SKM-1 (cell line): Measurements from ENCODE around the gene C1orf115.
"Not testable (repeated sequence)": the region's sequence is repeated elsewhere in the genome, so short reads cannot be mapped to it uniquely, and the experiment has no call there.

ENCODE experiments used
- DNase-seq: peaks from one replicate; lab custom pipeline; 2025; ENCODE audit not compliant: unreplicated experiment; lab: John Stamatoyannopoulos, UW

Gene C1orf115

DNA sequence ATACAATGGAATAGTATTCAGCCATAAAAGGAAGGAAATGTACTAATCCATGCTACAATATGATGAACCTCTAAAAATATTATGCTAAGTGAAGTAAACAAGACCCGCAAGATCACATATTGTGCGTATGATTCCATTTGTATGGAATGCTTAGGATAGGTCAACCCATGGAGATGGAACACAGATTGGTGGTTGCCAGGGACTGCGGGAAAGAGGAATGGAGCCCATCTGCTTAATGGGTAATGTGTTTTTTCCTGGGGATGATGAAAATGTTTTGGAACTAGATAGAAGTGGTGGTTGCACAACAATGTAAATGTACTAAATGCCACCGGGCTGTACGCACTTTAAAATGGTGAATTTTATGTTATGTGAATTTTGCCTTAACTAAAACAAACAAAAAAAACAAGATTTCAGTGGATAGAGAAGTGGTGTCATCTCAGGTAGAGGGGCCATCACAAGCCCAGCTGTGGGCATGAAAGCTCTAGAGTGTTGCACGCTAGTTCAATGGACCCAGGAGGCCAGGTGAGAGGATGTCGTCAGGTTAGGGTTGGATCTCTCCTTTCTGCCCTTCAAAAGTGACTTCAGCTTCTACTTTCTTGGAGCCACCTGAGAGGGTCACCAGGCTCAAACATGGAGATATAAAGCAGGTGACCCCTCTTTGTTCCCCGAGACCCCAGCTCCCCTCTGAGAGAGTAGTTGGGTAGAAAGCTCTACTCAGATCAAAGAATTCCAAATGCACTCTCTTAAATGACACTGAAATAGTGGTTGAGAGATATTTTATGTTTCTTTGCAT is 2.5 kb downstream of the C1orf115 start:
- no peak for DNase-seq

DNA sequence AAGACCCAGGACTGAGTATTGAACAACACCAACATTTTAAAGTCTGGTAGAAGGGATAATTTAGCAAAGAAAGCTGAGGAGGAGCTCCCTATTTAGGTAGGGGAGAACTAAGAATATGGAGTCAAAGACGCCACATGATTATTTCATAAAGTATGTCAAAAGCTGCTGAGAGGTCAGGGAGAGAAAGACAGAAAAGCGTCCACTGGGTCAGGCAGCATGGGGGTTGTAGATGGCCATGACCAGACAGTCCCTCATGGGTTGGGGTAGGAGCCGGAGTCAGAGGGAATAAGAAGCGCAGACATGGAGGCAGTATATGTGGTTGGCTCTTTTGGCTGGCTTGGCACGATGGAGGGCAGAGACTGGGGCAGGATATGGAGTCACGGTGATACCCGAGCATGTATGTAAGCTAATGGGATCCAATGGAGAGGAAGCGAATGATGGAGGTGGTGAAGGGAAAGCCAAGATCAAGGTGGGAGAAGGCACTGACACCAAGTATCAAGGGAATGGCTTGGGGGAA is 4.8 kb downstream of the C1orf115 start:
- no peak for DNase-seq

DNA sequence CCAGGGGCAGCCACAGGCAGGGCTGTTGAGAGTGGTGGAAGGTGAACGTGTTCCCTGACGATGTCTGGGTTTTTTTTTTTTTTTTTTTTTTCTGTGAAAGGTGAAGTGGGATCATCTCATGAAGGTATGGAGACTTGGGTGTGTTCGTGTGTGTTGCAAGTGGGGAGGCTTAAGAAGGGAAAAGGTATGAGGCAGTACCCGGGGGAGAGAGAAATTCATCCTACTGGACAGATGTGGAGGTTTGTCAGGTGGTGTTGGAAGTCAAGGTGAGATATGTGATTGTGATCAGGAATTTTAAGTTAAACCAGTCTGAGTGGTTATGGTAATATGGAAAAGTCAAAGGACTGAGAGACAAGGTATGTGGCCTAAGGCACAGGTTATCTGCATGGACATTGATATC is 5.3 kb downstream of the C1orf115 start:
- no peak for DNase-seq

DNA sequence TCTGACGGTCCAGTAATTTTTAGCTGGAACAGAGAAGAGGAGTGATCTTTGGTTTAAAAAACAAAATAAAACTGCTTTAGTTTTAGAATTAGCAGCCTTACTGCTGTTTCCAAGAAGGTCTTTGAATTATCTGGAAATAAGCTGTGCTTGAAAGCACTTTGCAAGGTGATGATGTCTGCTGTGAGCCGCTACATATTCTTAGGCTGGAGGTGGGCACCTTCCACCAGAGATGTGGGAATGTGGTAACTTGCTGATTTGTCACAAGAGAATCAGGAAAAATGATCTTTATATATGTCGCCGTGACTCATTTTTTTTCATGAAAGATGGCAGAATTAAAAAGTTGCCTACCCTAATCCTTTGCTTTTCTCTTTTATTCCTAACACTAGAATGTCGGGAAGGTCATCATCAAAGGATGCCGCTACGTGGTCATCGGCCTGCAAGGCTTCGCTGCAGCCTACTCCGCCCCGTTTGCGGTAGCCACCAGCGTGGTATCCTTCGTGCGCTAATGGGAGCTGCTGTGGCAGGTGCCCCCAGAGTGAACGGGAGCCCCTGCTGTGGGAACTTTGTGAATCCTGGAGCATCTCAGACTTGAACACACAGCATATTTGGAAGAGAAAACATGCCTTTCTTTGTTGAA is 6.2 kb downstream of the C1orf115 start:
- no peak for DNase-seq

DNA sequence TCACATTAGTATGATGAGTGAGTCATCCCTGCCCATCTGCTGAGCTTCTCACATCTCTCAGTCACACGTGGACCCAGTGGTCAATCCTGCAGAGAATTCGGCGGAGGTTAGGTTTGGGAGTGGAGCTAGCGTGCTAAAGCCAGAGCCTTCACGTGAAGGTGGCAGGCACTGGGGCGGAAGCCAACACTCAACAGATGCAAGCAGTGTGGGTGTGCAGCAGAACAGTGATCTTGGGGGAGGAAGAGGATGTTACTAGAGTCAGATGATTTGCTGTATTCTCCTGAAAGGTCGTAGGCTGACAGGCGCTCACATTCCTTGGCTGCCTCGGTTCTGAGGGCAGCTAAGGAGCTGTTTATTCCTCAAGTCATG is 6.7 kb downstream of the C1orf115 start:
- DNase-seq, result no peak

DNA sequence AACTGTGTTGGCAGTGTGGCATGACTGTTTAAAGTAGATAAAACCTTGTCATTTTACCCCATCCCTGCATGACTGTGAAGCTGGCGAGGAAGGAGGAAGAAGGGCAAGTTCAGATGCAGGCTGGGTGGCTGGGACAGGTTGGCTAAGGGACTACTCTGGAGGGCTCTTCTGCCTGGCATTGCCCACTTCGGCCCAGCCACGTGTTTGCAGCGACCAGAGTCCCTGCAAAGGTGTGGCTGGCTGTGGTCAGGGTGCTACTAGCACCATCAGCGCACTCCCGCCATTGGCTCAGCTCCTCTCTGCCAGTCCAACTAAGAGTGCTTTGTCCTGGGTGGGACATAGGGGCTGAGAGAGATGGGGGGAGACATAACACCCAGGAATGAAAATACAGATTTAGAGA is 7.2 kb downstream of the C1orf115 start:
- DNase-seq, result no peak

DNA sequence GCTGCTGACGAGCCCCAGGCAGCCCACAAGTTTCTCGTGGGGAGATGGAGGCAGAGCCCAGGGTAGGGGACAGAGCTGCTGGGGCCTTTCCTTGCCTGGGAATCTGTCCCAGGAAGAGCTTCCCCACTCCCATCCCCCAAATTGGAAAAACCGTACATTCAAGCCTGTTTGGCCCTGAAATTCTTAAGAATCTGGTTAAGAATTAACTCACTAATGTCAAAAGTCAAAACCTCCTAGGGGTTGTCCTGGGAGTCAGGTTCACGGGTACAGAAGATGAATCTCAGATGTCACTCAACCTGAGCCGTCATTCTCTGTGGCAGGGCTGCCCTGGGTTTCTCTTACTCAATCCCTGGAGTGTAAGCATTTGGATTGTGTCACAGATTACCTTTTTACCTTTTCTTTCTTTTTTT is 8.4 kb downstream of the C1orf115 start:
- DNase-seq, result no peak

DNA sequence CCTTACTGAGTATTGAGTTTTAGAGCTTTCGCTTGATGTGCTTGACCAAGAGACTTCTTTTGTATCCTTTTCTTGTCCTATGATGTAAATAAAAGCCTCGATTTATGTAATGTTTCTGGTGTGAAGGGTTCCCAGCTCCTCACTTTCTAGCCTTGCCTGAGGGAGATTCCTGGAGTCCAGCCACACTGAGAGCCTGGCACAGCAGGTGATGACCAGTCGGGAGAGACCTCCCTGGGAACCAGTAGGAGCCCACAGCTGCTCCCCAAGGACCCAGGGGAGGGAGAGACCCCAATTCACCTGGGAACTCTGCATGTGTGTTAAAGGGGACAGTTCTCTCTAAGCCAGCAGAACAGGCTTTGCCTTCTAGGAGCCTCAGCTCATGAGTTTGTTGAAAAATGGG is 8.9 kb downstream of the C1orf115 start:
- no peak for DNase-seq

DNA sequence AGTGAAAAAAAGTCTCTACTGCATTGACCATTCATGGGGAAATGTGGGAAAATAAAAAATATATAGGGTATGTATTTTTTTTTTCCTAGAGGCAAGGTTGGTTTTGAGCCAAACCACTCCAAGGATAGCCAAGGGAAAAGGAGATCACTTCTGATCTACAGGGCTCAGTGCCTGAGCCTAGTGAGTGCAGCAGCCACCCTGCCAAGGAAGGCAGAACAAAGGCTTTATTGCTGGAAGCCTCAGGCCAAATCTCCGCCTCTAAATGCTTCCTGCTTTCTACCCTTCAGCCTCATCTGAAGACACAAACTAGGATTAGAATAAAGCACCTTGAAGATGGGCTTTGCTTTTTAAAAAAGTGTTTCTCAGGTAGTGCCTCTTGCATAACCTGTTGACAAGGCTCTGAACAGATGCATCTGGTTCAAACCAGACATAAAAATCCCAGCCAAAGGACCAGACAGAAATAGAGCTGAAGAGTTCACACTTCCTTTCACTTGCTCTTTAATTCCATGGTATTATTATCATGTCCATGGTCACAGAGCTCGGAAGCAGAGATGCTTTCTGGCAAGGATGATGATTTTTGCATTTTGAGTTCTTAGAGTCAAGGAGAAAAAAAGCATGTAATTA is 10.5 kb downstream of the C1orf115 start:
- DNase-seq, result no peak

DNA sequence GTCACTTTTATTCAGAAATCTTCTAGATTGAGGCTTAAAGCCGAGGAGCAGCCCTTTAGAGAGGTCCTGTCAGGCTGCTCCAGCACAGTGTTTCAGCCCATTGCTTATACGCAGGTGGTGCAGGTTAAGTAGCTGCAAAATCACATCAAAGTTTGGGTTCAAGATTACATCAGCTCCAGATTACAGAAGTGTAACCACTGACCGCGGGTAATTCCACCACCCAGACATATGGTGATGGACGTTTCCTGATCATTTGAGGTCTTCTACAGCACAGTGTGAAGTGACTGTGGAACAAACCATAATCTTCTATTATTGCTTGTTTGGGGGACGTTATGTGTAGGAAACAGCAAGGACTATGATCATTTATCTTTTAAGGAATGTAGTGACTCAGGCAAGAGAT is 11.8 kb downstream of the C1orf115 start:
- no peak for DNase-seq

DNA sequence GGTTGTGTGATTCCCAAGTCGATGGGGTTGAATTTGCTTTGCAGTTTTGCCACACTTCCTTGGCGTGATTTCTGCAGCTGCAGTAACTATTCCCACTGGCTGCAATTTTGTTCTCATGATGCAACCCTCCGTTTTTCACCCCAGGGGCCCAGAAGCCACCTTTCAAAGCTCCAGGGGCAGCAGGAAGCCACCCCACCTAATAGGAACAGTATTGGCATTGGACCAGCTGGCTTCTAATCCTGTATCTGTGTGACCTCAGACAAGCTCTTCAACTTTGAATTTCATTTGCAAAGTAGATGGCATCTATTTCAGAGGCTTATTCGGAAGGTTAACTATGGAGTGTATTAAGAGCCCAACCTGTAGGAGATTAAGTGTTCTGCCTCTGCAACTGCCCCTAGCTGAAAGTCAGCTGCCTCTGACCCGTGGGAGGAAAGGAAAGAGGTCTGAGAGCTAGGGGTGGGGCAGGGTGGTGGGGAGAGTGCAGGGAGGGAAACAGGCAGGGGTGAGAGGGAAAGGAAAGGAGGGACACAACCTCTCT is 12.6 kb downstream of the C1orf115 start:
- DNase-seq, result no peak

DNA sequence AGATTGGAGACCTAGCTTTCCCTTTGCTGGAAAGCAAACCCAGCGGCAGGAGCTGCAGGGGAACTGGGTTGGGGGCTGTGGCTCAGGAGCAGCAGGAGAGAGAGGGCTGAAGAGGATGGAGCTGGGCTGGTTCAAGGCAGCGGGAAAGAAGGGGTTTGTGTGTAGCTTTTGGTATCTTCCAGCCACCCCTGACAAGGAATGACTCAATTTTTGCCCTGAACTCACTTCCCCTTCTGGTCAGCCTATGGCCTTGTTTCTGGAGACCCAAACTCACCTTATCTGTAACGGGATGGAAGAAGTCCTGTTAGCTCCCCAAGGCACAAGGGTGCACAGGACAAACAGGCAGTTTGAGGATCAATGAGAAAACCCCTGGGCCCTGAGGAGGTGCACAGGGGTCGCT is 13.1 kb downstream of the C1orf115 start:
- DNase-seq, result peak; percentile 23

DNA sequence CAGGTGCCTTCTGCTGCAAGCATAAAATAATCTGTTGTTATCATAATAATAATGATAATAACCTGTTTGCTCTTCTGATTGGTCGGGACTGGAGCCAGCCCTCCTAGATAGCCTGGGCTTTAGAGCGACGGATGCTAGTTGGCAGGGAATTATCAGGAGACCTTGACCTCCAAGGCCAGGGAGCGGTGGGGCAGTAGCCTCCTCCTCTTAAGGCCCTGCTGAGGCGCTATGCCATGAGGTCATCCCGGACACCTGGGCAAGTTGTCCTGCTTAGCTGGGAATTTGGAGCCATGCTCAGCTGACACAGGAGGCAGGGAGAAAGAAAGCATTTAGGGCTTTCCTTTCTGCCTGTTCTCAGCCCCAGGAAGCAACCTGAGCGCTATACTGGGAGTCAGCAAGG is 15.6 kb downstream of the C1orf115 start:
- DNase-seq, result no peak

DNA sequence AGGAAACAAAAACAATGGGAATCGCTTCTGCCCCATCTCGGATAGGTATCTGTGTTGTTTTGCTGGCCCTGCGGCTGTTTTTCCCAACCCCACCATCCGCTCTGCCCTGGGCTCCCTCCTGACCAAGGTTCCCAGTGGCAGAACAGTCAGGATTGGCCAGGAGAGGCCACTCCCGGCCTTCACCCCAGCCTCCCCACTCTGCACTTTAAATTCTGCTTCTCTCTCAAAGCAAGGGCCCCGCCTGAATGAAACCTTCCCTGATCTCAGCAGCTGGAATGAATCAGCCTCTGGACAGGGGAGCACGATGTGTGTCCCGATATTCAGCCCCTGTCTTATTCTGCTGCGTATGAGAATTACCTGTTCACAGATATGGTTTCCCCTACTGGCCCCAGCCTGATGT is 16.3 kb downstream of the C1orf115 start:
- no peak for DNase-seq

DNA sequence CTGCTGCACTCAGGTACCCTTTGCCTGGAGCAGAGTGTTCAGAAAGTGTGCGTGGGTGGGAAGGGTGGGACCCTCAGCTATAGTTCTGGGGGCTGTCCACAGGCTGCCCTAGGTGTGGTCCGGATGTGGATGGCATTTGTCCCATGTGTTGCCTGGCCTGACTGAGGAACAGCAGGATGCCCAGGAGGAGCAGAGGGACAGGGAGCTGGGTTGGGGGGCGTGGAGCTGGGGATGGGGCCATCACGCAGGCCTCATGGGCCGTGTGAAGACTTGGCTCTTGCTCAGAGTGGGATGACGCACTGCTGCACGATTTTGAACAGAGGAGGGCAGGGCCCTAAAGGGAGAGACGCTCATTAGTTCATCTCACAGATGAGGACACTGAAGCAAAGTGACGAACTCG is 17.0 kb downstream of the C1orf115 start:
- no peak for DNase-seq

DNA sequence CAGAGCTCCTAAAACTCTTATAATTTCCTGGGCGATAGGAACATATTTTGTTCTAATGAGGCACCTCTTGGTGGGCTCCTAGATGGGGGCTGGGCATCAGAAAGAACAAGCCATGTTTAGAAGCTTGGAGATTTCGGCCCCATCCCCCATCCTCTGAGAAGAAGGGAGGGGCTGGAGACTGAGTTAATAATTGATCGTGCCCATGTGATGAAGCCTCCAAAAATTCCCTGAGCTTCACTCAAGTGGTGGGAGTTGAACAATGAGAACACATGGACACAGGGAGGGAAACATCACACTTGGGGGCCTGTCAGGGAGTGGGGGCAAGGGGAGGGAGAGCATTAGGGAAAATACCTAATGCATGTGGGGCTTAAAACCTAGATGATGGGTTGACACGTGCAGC is 18.1 kb downstream of the C1orf115 start:
- DNase-seq, result no peak

DNA sequence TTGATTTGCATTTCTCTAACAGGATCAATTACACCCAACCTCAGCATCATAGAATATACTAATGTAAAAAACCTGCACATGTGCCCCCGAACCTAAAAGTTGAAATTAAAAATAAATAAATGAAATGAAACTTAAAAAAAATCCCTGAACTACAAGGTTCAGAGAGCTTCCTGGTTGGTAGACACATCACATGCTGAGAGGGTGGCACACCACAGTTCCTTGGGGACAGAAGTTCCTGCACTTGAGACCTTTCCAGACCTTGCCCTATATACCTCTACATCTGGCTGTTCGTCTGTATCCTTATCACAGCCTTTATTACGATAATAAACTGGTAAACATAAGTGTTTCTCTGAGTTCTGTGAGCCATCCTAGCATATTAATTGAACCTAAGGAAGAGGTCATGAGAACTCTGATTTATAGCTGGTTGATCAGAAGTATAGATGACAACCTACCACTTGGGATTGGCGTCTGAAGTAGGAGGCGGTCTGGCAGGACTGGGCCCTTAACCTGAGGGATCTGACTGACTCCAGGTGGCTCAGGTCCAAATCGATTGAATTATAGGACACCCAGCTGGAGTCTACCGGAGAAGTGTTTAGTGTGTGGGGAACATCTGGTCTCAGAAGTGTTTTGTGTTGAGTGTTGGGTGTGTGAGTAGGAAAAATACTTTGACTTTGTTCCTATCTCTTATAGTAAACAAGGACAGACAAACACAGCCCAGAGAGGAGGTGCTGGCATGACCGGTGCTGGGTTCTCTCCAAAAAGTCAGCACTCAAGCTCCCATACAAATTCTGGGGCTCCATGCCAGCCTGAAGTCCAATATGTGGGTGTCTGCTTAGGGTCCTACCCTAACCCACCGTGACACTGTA is 19.0 kb downstream of the C1orf115 start:
- DNase-seq, result no peak

DNA sequence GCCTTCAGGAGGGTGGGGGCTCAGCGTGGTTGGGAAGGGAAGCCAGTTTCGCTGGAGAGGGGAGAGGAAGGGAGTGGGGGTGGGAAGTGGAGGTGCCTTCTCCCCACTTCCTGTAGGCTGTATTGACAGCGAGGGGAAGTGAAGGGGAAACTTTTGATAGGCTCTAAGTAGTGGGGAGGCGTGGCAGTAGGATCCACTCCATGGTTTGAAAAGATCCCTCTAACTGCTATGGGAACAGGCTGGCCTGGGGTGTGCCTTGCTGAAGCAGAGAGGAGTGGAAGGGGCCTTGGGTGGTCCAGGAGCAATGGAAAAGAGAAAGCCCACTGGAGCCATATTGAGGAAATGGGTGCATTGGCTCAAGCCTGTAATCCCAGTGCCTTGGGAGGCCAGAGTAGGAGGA is 20.2 kb downstream of the C1orf115 start:
- no peak for DNase-seq

DNA sequence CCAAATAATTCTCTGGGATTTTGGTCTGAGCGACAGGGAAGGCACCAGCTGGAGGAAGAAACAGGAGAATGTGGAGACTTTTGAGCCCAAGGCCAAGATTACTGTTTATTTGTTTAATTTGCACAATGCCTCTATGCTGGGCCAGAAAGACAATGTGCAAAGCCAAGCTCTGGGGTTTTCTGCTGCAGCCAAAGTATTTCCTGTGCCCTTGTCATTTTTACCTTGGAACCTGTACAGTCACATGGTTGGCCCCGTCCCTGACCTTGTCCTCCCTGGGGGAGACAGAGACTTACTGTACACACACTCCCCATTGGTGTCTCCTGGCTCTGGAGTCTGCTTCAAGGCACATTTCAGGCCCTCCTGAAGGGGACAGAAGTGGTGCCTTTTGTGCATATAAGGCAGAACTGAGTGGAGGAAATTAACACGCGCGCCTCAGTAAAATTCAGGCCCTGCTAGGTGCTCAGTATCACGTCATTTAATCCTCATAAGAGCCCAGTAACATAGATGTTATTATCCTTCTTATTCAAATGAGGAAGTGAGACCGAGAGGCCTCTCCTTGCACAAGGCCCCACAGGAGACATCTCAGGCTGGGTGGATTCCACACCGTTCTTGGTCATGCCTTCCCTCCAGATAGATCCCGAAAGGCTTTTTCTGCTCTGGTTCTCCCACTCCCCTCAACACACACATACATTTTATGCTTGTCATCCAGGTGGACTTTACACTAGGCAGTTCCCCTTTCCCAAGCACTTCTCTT is 21.1 kb downstream of the C1orf115 start:
- DNase-seq, result peak; percentile 81

DNA sequence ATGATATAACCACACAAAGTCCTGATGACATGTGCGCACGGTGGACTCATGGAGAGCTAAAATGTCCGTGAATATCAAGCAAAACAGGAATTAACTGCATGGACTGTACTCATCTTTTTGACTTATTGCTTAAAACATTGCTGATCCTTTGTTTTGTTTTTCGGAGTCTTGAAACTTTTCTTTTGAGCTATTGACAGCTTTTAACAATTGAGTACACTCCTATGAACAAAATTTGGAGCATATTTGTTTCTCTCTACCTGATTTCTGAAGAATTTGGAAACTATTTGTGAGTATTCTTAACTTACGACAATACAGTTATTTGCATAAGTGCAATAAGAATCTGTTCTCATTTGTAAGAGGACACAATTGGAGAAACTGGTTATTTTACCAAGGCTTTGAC is 25.8 kb downstream of the C1orf115 start:
- not testable (repeated sequence) for DNase-seq
